Mucosa of descending colon (tissue), 3 donors: Measurements from ENCODE around the gene ROBO1. TPM values are rescaled to one million over a fixed set of nuclear protein-coding genes. Genes with fewer than 3 reads are reported as not detected.
A peak's percentile ranks its signal among the peaks of the same experiment; 100 is the strongest.

Source experiments
- ATAC-seq: fragments of 200-7000 bp; cut with Tn5 transposase; one replicate; pipeline ENCODE4 v1.9.1; 2020; ENCODE audit warnings: mild to moderate bottlenecking, moderate library complexity
- DNase-seq, 3 donors: peaks; one replicate each; pipeline ENCODE4 v3.0.0-alpha.2; 2020
- H3K36me3 ChIP-seq: fragments of 200-600 bp; one replicate; pipeline ENCODE4 v1.8.0; 2021; ENCODE audit warnings: low read depth, mild to moderate bottlenecking
- H3K4me1 ChIP-seq: fragments of 200-600 bp; one replicate; pipeline ENCODE4 v1.8.0; 2021; ENCODE audit warnings: low read depth, mild to moderate bottlenecking
- H3K4me3 ChIP-seq: fragments of 200-600 bp; one replicate; pipeline ENCODE4 v1.8.0; 2021; ENCODE audit warnings: mild to moderate bottlenecking
- H3K9me3 ChIP-seq: fragments of 200-600 bp; one replicate; pipeline ENCODE4 v1.8.0; 2021; ENCODE audit warnings: mild to moderate bottlenecking
- intact Hi-C, 2 donors: fragments of 100-400 bp; cut with DNase I in 1 of 2; cut with micrococcal nuclease in 1 of 2; formaldehyde crosslinking; loops; one replicate each; pipeline versions ENCODE4 v1.11.0 to v1.11.1; 2022; cut with DNase I, micrococcal nuclease
- total RNA-seq, 3 donors: library from RNA; stranded (reverse); fragmentation: NEBNext Ultra II Directional in 2 of 3; extraction: Animal tissue kit (Norgen Biotek cat#: 25700) in 2 of 3; gene quantifications; one replicate each; pipeline versions ENCODE4 v1.2.1 to v1.2.4, GENCODE V29; 2021 to 2023
- TF ChIP-seq, protein P1 (sequence below): fragments of 200-600 bp; IDR thresholded peaks from one replicate; pipeline ENCODE4 v1.8.0; 2022; ENCODE audit warnings: antibody characterized with exemption, mild to moderate bottlenecking
- donor health status: DM: no; HTN: no; CAD: no; lungs with moderate emphysema.
- donor health status: DM: no; HTN: no; CAD: no.
- donor health status: DM: no; HTN: yes; CAD: no.

Gene ROBO1
- total RNA-seq, 3 donors from 2014 or later: 4.3 to 22.7 (median 10.1) TPM

DNA sequence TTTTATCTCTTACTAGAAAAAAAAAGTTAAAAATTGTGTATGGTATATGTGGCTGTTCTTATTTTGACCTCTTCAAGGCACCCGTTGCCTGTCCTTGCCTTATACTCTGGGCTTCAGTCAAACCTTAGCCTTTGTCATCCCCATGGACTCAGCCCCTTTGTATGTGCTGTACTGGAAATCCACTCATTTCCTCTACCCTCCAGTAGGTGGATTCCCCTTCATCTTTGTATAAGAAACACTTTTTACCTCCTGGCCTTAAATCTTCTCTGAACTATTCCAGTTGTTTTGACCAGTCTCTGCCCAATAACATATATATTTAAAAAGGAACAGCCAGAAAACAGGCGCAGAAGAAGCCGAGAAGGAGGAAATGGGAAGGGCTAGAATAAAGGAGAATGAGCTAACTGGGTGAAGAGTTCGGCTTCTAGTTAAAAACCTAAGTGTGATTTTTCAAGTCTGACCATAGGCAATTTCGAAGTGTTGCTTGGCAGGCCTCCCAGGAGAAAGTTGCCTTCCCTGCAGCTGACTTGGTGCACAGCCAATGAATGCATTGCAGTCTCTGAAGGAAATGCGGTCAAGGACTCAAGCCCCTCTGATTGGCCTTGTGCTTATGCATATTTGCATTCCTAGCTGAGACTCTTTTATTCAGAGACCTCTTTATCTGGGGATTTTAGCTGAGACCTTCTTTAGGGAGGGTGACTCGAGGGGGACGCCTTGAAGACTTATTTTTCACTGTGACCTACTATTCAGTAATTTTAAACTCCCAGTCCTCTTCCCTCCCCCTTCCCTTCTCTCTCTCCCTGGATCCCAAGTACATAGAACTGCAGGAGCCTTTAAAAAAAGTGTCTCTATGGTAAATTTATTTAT is 277.4 kb downstream of the ROBO1 start:
- Histone ChIP-seq H3K36me3 (no peaks in the 10 kb centered on the region), H3K4me1 (no peaks in the 10 kb centered on the region), H3K9me3 (no peaks in the 10 kb centered on the region), H3K4me3 (no peak overlapping the region)
- intact Hi-C loops: no loop called here
- peak in 2 of 3 donors; percentile 23 to 30 for DNase-seq
- TF ChIP-seq, protein P1, sequence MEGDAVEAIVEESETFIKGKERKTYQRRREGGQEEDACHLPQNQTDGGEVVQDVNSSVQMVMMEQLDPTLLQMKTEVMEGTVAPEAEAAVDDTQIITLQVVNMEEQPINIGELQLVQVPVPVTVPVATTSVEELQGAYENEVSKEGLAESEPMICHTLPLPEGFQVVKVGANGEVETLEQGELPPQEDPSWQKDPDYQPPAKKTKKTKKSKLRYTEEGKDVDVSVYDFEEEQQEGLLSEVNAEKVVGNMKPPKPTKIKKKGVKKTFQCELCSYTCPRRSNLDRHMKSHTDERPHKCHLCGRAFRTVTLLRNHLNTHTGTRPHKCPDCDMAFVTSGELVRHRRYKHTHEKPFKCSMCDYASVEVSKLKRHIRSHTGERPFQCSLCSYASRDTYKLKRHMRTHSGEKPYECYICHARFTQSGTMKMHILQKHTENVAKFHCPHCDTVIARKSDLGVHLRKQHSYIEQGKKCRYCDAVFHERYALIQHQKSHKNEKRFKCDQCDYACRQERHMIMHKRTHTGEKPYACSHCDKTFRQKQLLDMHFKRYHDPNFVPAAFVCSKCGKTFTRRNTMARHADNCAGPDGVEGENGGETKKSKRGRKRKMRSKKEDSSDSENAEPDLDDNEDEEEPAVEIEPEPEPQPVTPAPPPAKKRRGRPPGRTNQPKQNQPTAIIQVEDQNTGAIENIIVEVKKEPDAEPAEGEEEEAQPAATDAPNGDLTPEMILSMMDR: no peak
- ATAC-seq: no peak

DNA sequence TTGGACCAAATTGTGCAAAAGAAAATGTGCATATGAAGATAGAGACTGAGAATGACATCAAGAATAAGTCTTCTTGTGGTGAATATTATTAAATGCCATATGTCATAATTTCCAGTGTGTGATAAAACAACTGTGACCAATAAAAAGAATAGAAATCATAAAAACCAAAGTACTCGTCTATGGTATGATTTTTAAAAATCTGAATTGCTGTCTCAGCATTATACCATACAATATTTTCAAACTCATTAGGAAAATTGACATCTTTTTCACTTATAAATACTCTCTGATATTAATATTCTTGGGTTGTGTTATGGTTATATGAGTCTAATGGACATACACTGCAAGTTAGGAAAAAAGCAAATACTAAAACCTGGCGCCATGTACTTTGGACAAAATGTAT is 279.4 kb downstream of the ROBO1 start:
- H3K4me3 ChIP-seq: no peak overlapping the region
- no peak for ATAC-seq
- no peaks in the 10 kb centered on the region for H3K9me3 ChIP-seq
- no peaks in the 10 kb centered on the region for H3K36me3 ChIP-seq
- no peaks in the 10 kb centered on the region for H3K4me1 ChIP-seq
- no peak for DNase-seq
- TF ChIP-seq, protein P1: no peak
- intact Hi-C loops: no loop called here

DNA sequence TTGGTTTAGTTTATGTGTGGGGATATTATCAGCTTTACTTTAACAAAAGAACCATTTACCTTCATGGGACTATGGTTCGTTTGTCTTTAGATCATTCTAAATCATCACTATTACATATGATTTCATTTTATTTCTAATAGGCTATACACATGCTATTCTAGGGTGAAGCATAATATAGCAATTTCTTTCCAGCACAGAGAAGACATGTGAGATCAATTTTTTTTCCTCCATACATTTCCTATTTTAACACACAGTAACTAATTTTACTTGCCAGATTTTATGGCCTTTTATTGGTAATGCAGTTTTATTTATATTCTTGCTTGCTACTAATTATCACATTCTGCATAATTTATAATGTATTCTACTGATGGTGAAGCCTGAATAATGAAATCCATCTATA is 287.1 kb downstream of the ROBO1 start:
- Histone ChIP-seq H3K36me3 (no peaks in the 10 kb centered on the region), H3K9me3 (no peaks in the 10 kb centered on the region), H3K4me1 (no peaks in the 10 kb centered on the region), H3K4me3 (no peak overlapping the region)
- TF ChIP-seq, protein P1: no peak
- DNase-seq (no peak), ATAC-seq (no peak)
- intact Hi-C loops: no loop called here

DNA sequence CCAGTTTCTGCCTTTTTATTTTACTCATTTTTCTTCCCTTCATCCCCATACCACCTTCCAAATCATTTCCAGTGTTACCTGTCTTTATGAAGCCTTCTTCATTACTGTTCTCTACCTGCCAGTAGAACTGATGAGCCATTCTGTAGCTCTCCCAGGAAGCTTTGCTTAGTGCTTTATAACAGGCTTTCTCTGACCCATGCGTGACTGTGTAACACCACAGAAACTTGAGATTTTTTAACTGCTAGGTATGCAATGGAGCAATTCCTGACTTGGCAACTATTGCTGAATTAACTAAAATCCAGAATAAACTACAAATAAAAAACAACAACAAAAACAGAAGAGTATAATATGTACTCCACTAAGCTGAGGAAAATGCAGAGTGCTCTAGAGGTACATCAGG is 289.2 kb downstream of the ROBO1 start:
- Histone ChIP-seq H3K36me3 (no peaks in the 10 kb centered on the region), H3K4me1 (no peaks in the 10 kb centered on the region), H3K4me3 (no peak overlapping the region), H3K9me3 (no peaks in the 10 kb centered on the region)
- DNase-seq (no peak), ATAC-seq (no peak)
- TF ChIP-seq, protein P1: no peak
- intact Hi-C loops: no loop called here

DNA sequence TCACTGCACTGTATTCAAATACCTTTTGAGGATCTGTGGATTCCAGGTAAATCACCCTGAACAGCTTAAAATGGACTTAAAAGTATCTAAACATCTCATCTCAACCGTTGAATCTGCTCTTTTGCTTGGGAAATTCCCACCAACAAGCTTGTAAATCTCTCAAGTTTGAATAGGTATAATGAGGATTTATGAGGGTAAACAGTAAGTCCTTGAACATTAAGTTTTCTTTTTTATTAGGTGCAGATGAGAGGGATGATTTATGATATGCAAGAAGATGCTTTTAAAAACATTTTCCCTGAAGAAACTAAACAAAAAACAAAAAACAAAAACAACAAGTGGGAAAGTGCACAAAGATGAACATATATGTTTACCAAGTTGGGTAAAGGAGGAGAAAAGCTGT is 290.6 kb downstream of the ROBO1 start:
- DNase-seq (no peak), ATAC-seq (no peak)
- Histone ChIP-seq H3K36me3 (no peaks in the 10 kb centered on the region), H3K4me3 (no peak overlapping the region), H3K9me3 (no peaks in the 10 kb centered on the region), H3K4me1 (no peaks in the 10 kb centered on the region)
- intact Hi-C loops: no loop called here
- TF ChIP-seq, protein P1: no peak
